SK-N-SH (cell line): ENCODE measurements around the gene CENPP. TPM values are rescaled to one million over a fixed set of nuclear protein-coding genes. Genes with fewer than 3 reads are reported as not detected.

Experiments used
- CTCF ChIA-PET: fragments of 300-600, 350-600 bp; formaldehyde crosslinking; extraction: SDS; loops from one replicate; lab custom pipeline; 2021; lab: Yijun Ruan, JAX
- POLR2A ChIA-PET: fragments of 350-600 bp; sonication (Branson Sonifier 250); formaldehyde crosslinking; extraction: SDS; loops from one replicate; lab custom pipeline; 2020; ENCODE audit warnings: antibody characterized with exemption, inconsistent platforms; lab: Yijun Ruan, JAX
- DNase-seq: peaks from one replicate; pipeline ENCODE4 v3.0.0; 2012
- H2AFZ ChIP-seq: fragments of 200-600 bp; sonication (generic); 2 replicates; pipeline ENCODE4 v1.8.1; 2016; ENCODE audit warnings: antibody characterized with exemption, mild to moderate bottlenecking, low read depth
- H3F3A ChIP-seq: fragments of 200-600 bp; sonication (generic); replicated peaks from 2 replicates; pipeline ENCODE3; 2016; ENCODE audit warnings: antibody characterized with exemption, mild to moderate bottlenecking; ENCODE audit not compliant: insufficient read depth
- H3K27ac ChIP-seq, 2 experiments: fragments of 200-500 bp in 1 of 2; fragments of 200-600 bp in 1 of 2; sonication (Bioruptor generic) in 1 of 2; sonication (generic), shearing (Covaris generic) in 1 of 2; 2 replicates each; pipeline versions ENCODE4 v1.5.1 to v1.6.1; 2014 to 2016; ENCODE audit warnings: low read depth in 2 of 2, inconsistent platforms in 1 of 2, low read length in 1 of 2, mild to moderate bottlenecking in 1 of 2, mixed read lengths in 1 of 2
- H3K27me3 ChIP-seq: fragments of 200-600 bp; sonication (generic), shearing (Covaris generic); 2 replicates; pipeline ENCODE4 v1.6.1; 2016; ENCODE audit warnings: mixed run types; ENCODE audit not compliant: insufficient read depth
- H3K36me3 ChIP-seq, 2 experiments: fragments of 200-500 bp in 1 of 2; fragments of 200-600 bp in 1 of 2; sonication (Bioruptor generic) in 1 of 2; sonication (generic) in 1 of 2; replicated peaks in 1 of 2; 2 replicates each; pipeline versions ENCODE3 to v1.5.1; 2014 to 2016; ENCODE audit warnings: low read length in 1 of 2, mild to moderate bottlenecking in 1 of 2; ENCODE audit not compliant: insufficient read depth in 2 of 2, control insufficient read depth in 1 of 2
- H3K4me1 ChIP-seq, 2 experiments: fragments of 200-500 bp in 1 of 2; fragments of 200-600 bp in 1 of 2; sonication (Bioruptor generic) in 1 of 2; sonication (generic), shearing (Covaris generic) in 1 of 2; 2 replicates each; pipeline versions ENCODE4 v1.5.1 to v1.6.1; 2014 to 2016; ENCODE audit warnings: low read depth in 1 of 2, low read length in 1 of 2, mixed run types in 1 of 2; ENCODE audit not compliant: insufficient read depth in 2 of 2, control insufficient read depth in 1 of 2
- H3K4me2 ChIP-seq: fragments of 200-600 bp; sonication (generic), shearing (Covaris generic); 2 replicates; pipeline ENCODE4 v1.6.1; 2017; ENCODE audit warnings: mixed run types
- H3K4me3 ChIP-seq, 2 experiments: fragments of 200-500 bp in 1 of 2; fragments of 200-600 bp in 1 of 2; sonication (Bioruptor generic) in 1 of 2; sonication (generic), shearing (Covaris generic) in 1 of 2; 2 replicates each; pipeline versions ENCODE4 v1.5.1 to v1.8.1; 2014 to 2016; ENCODE audit warnings: low read depth in 2 of 2, inconsistent platforms in 1 of 2, low read length in 1 of 2, mild to moderate bottlenecking in 1 of 2, mixed read lengths in 1 of 2, moderate library complexity in 1 of 2
- H3K79me2 ChIP-seq: fragments of 200-600 bp; sonication (generic); 2 replicates; pipeline ENCODE4 v1.8.1; 2017; ENCODE audit warnings: mild to moderate bottlenecking; ENCODE audit not compliant: insufficient read depth
- H3K9ac ChIP-seq: fragments of 200-600 bp; sonication (generic); 2 replicates; pipeline ENCODE4 v1.6.1; 2017; ENCODE audit warnings: mixed run types
- H3K9me2 ChIP-seq: fragments of 200-600 bp; sonication (generic); 2 replicates; pipeline ENCODE4 v1.6.1; 2017; ENCODE audit warnings: mixed run types
- H3K9me3 ChIP-seq: fragments of 200-600 bp; sonication (generic); 2 replicates; pipeline ENCODE4 v1.6.1; 2017; ENCODE audit warnings: mixed run types, mild to moderate bottlenecking, moderate library complexity
- H4K20me1 ChIP-seq: fragments of 200-600 bp; sonication (generic); 2 replicates; pipeline ENCODE4 v1.6.1; 2017; ENCODE audit warnings: mild to moderate bottlenecking, mixed run types; ENCODE audit not compliant: insufficient read depth
- CHD2 ChIP-seq: fragments of 150-350 bp; IDR thresholded peaks from 2 replicates; pipeline ENCODE4 v1.6.1; 2018; ENCODE audit warnings: low read length; ENCODE audit not compliant: partially characterized antibody
- EP300 ChIP-seq, 2 experiments: IDR thresholded peaks; 2 replicates each; pipeline versions ENCODE4 v1.4.0 to v1.6.1; 2012; ENCODE audit warnings: borderline replicate concordance in 1 of 2, low read depth in 1 of 2, low read length in 1 of 2
- EZH2phosphoT487 ChIP-seq: fragments of 200-600 bp; sonication (generic); IDR thresholded peaks from 2 replicates; pipeline ENCODE4 v1.6.1; 2017; ENCODE audit warnings: low read depth, mixed run types, mild to moderate bottlenecking, antibody characterized with exemption, moderate library complexity, borderline replicate concordance
- FOSL2 ChIP-seq: IDR thresholded peaks from 2 replicates; pipeline ENCODE4 v1.4.0; 2012; ENCODE audit warnings: low read depth, mild to moderate bottlenecking, moderate library complexity, borderline replicate concordance
- FOXM1 ChIP-seq: IDR thresholded peaks from 2 replicates; pipeline ENCODE4 v1.4.0; 2012; ENCODE audit warnings: low read depth, mild to moderate bottlenecking
- GABPA ChIP-seq: IDR thresholded peaks from 2 replicates; pipeline ENCODE4 v1.4.0; 2012; ENCODE audit warnings: low read depth, mild to moderate bottlenecking
- GATA2 ChIP-seq: sonication (generic); formaldehyde crosslinking; IDR thresholded peaks from 2 replicates; pipeline ENCODE4 v1.5.0; 2020; ENCODE audit warnings: mild to moderate bottlenecking, missing genetic modification reagents
- MXI1 ChIP-seq: IDR thresholded peaks from 2 replicates; pipeline ENCODE4 v1.6.1; 2012; ENCODE audit warnings: mild to moderate bottlenecking, low read depth, low read length, improper control_type of control experiment
- PBX3 ChIP-seq: IDR thresholded peaks from 2 replicates; pipeline ENCODE4; 2012
- POLR2AphosphoS5 ChIP-seq: IDR thresholded peaks from 2 replicates; pipeline ENCODE4 v1.6.1; 2012; ENCODE audit warnings: low read depth, low read length
- RAD21 ChIP-seq: IDR thresholded peaks from 2 replicates; pipeline ENCODE4 v1.6.1; 2012; ENCODE audit warnings: mild to moderate bottlenecking, low read length
- RCOR1 ChIP-seq: fragments of 150-350 bp; IDR thresholded peaks from 2 replicates; pipeline ENCODE4 v1.6.1; 2017; ENCODE audit warnings: antibody characterized with exemption, low read length
- REST ChIP-seq: IDR thresholded peaks from 2 replicates; pipeline ENCODE4 v1.6.1; 2012; ENCODE audit warnings: mild to moderate bottlenecking, low read depth, low read length, moderate library complexity
- RFX5 ChIP-seq: IDR thresholded peaks from 2 replicates; pipeline ENCODE4 v1.6.1; 2012; ENCODE audit warnings: mild to moderate bottlenecking, improper control_type of control experiment, low read length
- RXRA ChIP-seq: IDR thresholded peaks from 2 replicates; pipeline ENCODE4 v1.4.0; 2012; ENCODE audit warnings: low read depth, mild to moderate bottlenecking, borderline replicate concordance
- SIN3A ChIP-seq: IDR thresholded peaks from 2 replicates; pipeline ENCODE4 v1.6.1; 2012; ENCODE audit warnings: low read depth, mild to moderate bottlenecking, low read length, moderate library complexity, borderline replicate concordance
- TCF12 ChIP-seq: IDR thresholded peaks from 2 replicates; pipeline ENCODE4 v1.4.0; 2012
- USF2 ChIP-seq: fragments of 150-350 bp; IDR thresholded peaks from 2 replicates; pipeline ENCODE4 v1.6.1; 2017; ENCODE audit warnings: antibody characterized with exemption, low read length, low read depth, borderline replicate concordance
- ZBTB33 ChIP-seq: IDR thresholded peaks from 2 replicates; pipeline ENCODE4 v1.4.0; 2012; ENCODE audit warnings: low read depth, borderline replicate concordance
- WGBS: methylation state at CpG from one replicate; pipeline ENCODE4 v1.1.6; 2017; ENCODE audit warnings: low lambda C conversion rate; 5-methylcytosine and 5-hydroxymethylcytosine counted together
- polyA plus RNA-seq, 3 experiments: library from polyadenylated mRNA; depleted of rRNA; stranded (reverse); fragments of >200 nt; gene quantifications; 2 replicates each; pipeline ENCODE4 v1.2.3, GENCODE V29; 2012

Gene CENPP
- polyA plus RNA-seq, 1 of the 3 experiments (the other 2 are of a cell fraction) = 1.3 TPM

GRCh38 chr9:92524881-92525280 lies 199.1 kb downstream of the CENPP start:
- ChIA-PET CTCF (interaction anchor here (1.5 kb wide), 1 partner anchor 17 kb away, joined by 3 read pairs; no protein-coding TSS in a partner anchor), POLR2A (no interaction called here)
- no peaks in the 10 kb centered on the region for H3K27me3 ChIP-seq
- H3K79me2 ChIP-seq = no peaks in the 10 kb centered on the region
- no peaks in the 10 kb centered on the region for H3F3A ChIP-seq
- H3K9ac ChIP-seq = no peak overlapping the region
- H4K20me1 ChIP-seq = no peaks in the 10 kb centered on the region
- peaks cover 0 to 3% of the 10 kb centered on the region in 2 experiments; a peak in 2 of 4 replicates for H3K4me1 ChIP-seq
- no peaks in the 10 kb centered on the region for H3K9me3 ChIP-seq
- no peaks in the 10 kb centered on the region for H3K9me2 ChIP-seq
- H3K27ac ChIP-seq = no peak overlapping the region
- no peak for DNase-seq
- no peak overlapping the region for H3K4me2 ChIP-seq
- H2AFZ ChIP-seq = no peak overlapping the region
- TF ChIP-seq FOXM1 (no peak), SIN3A (no peak), ZBTB33 (no peak), GABPA (no peak), RXRA (no peak), RCOR1 (no peak), USF2 (no peak), REST (no peak), TCF12 (no peak), RFX5 (no peak)
- no peaks in the 10 kb centered on the region for H3K36me3 ChIP-seq
- no peak overlapping the region for H3K4me3 ChIP-seq
- WGBS = 100% methylated on average over 1 of the region's 1 CpG

- no peaks in the 10 kb centered on the region for H3F3A ChIP-seq
- CTCF ChIA-PET = interaction anchor here (1.5 kb wide), 1 partner anchor 17 kb away, joined by 3 read pairs; no protein-coding TSS in a partner anchor
- DNase-seq = no peak
Observed at GRCh38 chr9:92525306-92525705, 199.6 kb downstream of the CENPP start.

More at GRCh38 chr9:92525306-92525705, 199.6 kb downstream of the CENPP start:
- no peaks in the 10 kb centered on the region for H3K79me2 ChIP-seq
- 96% methylated on average over 5 of the region's 5 CpGs for WGBS
- no peak overlapping the region for H3K4me2 ChIP-seq
- peaks cover 0 to 3% of the 10 kb centered on the region in 2 experiments; a peak in 2 of 4 replicates for H3K4me1 ChIP-seq
- H3K4me3 ChIP-seq = no peak overlapping the region
- H3K9me3 ChIP-seq = no peaks in the 10 kb centered on the region
- no peak overlapping the region for H2AFZ ChIP-seq
- no peaks in the 10 kb centered on the region for H3K27me3 ChIP-seq
- TF ChIP-seq MXI1 (no peak), PBX3 (no peak), EP300 (IDR thresholded peaks at IDR 0.05; ENCODE audit: borderline replicate concordance in 1 of 2, low read depth in 1 of 2, low read length in 1 of 2) (no peak), RAD21 (no peak), CHD2 (no peak), FOSL2 (no peak), POLR2AphosphoS5 (no peak), SIN3A (no peak), EZH2phosphoT487 (no peak), FOXM1 (no peak), RCOR1 (no peak), GATA2 (no peak)
- no peaks in the 10 kb centered on the region for H3K36me3 ChIP-seq
- no peak overlapping the region for H3K9ac ChIP-seq
- POLR2A ChIA-PET = no interaction called here
- no peaks in the 10 kb centered on the region for H4K20me1 ChIP-seq
- H3K27ac ChIP-seq = no peak overlapping the region
- no peaks in the 10 kb centered on the region for H3K9me2 ChIP-seq
